Neural cell (in vitro differentiated cells): Measurements from ENCODE around the gene CLDN6. TPM values are rescaled to one million over a fixed set of nuclear protein-coding genes. Genes with fewer than 3 reads are reported as not detected.

ENCODE experiments used
- H2AFZ ChIP-seq: fragments of 200-600, 300-800 bp; sonication (generic), shearing (Covaris generic); 2 replicates; pipeline ENCODE4 v1.6.0; 2014; ENCODE audit warnings: low read depth, mild to moderate bottlenecking, antibody characterized with exemption, low read length, moderate library complexity
- H3F3A ChIP-seq: fragments of 200-600 bp; shearing (Covaris generic); 2 replicates; pipeline ENCODE4 v1.6.1; 2016; ENCODE audit warnings: mild to moderate bottlenecking, moderate library complexity, mixed read lengths, antibody characterized with exemption, low read length; ENCODE audit not compliant: insufficient read depth, poor library complexity, severe bottlenecking
- H3K27ac ChIP-seq: fragments of 200-600, 300-800 bp; sonication (generic), shearing (Covaris generic); 2 replicates; pipeline ENCODE4 v1.5.1; 2014; ENCODE audit warnings: mild to moderate bottlenecking, low read length, moderate library complexity
- H3K27me3 ChIP-seq: fragments of 300-800, 200-600 bp; sonication (generic), shearing (Covaris generic); 2 replicates; pipeline ENCODE4 v1.6.0; 2014; ENCODE audit warnings: mild to moderate bottlenecking, low read depth, low read length, moderate library complexity; ENCODE audit not compliant: insufficient read depth
- H3K36me3 ChIP-seq: fragments of 300-800, 200-600 bp; sonication (generic), shearing (Covaris generic); 2 replicates; pipeline ENCODE4 v1.5.1; 2014; ENCODE audit warnings: mild to moderate bottlenecking, antibody characterized with exemption, low read length, moderate library complexity; ENCODE audit not compliant: insufficient read depth
- H3K4me2 ChIP-seq: fragments of 300-800, 200-600 bp; sonication (generic), shearing (Covaris generic); 2 replicates; pipeline ENCODE4 v1.6.0; 2014; ENCODE audit warnings: mild to moderate bottlenecking, low read length
- H3K4me3 ChIP-seq: fragments of 300-800, 200-600 bp; sonication (generic), shearing (Covaris generic); 2 replicates; pipeline ENCODE4 v1.5.1; 2014; ENCODE audit warnings: mild to moderate bottlenecking, low read length, moderate library complexity
- H3K79me2 ChIP-seq: fragments of 200-600 bp; shearing (Covaris generic); replicated peaks from 2 replicates; pipeline ENCODE4 v1.6.0; 2014; ENCODE audit warnings: mild to moderate bottlenecking, low read length, moderate library complexity; ENCODE audit not compliant: insufficient read depth
- H3K9ac ChIP-seq: fragments of 300-800, 200-600 bp; sonication (generic), shearing (Covaris generic); 2 replicates; pipeline ENCODE4 v1.6.1; 2016; ENCODE audit warnings: mild to moderate bottlenecking, low read length, mixed read lengths
- H3K9me2 ChIP-seq: fragments of 200-600 bp; shearing (Covaris generic); 2 replicates; pipeline ENCODE4 v1.6.1; 2016; ENCODE audit warnings: mild to moderate bottlenecking, low read length, mixed read lengths; ENCODE audit not compliant: insufficient read depth
- H3K9me3 ChIP-seq: fragments of 200-600, 300-800 bp; sonication (generic), shearing (Covaris generic); 2 replicates; pipeline ENCODE4 v1.6.1; 2016; ENCODE audit warnings: mild to moderate bottlenecking, mixed run types, low read length, moderate library complexity, mixed read lengths
- H4K20me1 ChIP-seq: fragments of 200-600 bp; shearing (Covaris generic); 2 replicates; pipeline ENCODE4 v1.6.1; 2016; ENCODE audit warnings: mild to moderate bottlenecking, mixed run types; ENCODE audit not compliant: insufficient read depth
- EP300 ChIP-seq: fragments of 450-650 bp; conservative IDR thresholded peaks from 2 replicates; pipeline ENCODE4 v1.6.1; 2014; ENCODE audit warnings: antibody characterized with exemption, mild to moderate bottlenecking, moderate library complexity; ENCODE audit not compliant: poor library complexity, severe bottlenecking
- EZH2 ChIP-seq: fragments of 200-600, 300-800 bp; shearing (Covaris generic), sonication (generic); IDR thresholded peaks from 2 replicates; pipeline ENCODE4 v1.6.1; 2014; ENCODE audit warnings: antibody characterized with exemption, low read length, borderline replicate concordance, mild to moderate bottlenecking; ENCODE audit not compliant: insufficient read depth, poor library complexity, severe bottlenecking
- MXI1 ChIP-seq: fragments of 450-650 bp; conservative IDR thresholded peaks from 2 replicates; pipeline ENCODE4 v1.6.1; 2014; ENCODE audit warnings: antibody characterized with exemption, mild to moderate bottlenecking; ENCODE audit not compliant: poor library complexity, severe bottlenecking
- POLR2AphosphoS5 ChIP-seq: IDR thresholded peaks from 2 replicates; pipeline ENCODE4 v1.6.1; 2012
- RAD21 ChIP-seq: fragments of 450-650 bp; conservative IDR thresholded peaks from 2 replicates; pipeline ENCODE4 v1.6.1; 2014; ENCODE audit warnings: antibody characterized with exemption, mild to moderate bottlenecking, moderate library complexity
- REST ChIP-seq: IDR thresholded peaks from 2 replicates; pipeline ENCODE4 v1.6.1; 2012; ENCODE audit warnings: borderline replicate concordance
- SMC3 ChIP-seq: fragments of 450-650 bp; conservative IDR thresholded peaks from 2 replicates; pipeline ENCODE4 v1.6.1; 2014; ENCODE audit warnings: antibody characterized with exemption, mild to moderate bottlenecking, moderate library complexity; ENCODE audit not compliant: poor library complexity
- TAF1 ChIP-seq: IDR thresholded peaks from 2 replicates; pipeline ENCODE4 v1.6.1; 2012; ENCODE audit warnings: low read depth
- polyA plus RNA-seq: library from polyadenylated mRNA; depleted of rRNA; stranded (reverse); fragments of >200 nt; gene quantifications from 2 replicates; pipeline ENCODE4 v1.2.3, GENCODE V29; 2014
- TF ChIP-seq, protein P1 (sequence below): fragments of 450-650 bp; IDR thresholded peaks from 2 replicates; pipeline ENCODE4 v1.5.1; 2014; ENCODE audit warnings: antibody characterized with exemption, mild to moderate bottlenecking, moderate library complexity; ENCODE audit not compliant: poor library complexity, severe bottlenecking

Gene CLDN6
- polyA plus RNA-seq, 1 donor from 2014 or later: not detected

DNA sequence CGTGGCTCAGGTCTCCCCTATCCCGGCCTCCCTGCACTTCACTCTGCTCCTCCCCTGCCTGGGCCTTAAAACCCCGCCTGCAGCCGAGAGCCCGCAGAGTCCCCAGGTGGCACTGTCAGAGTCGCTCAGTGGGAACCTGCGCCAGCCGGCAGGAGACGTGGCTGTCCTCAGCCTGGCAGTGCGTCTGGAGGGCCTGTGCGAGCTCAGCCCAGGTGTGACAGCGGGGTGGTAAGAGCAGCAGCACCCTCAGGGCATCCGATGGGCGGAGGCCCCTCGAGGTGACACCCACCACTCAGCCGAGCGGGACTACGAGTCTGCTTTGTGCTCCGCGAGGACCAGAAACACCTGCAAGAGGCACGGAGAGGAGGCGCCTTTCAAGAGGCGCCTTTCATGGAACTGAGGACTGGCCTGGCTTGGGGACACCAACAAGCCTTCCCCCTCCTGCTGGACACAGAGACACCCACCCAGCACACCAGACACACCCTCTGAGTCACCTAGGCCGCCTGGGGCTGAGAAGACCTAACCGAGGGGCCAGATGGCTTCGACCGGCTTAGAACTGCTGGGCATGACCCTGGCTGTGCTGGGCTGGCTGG lies 5.1 kb downstream of the CLDN6 start, which contains the start of gene CLDN9:
CLDN9 (plus strand) TSS at position 96 of the 593 bp plus-strand sequence; CDS start at position 536, 440 bp downstream.
- Histone ChIP-seq H3K9me2 (no peaks in the 10 kb centered on the region), H3K4me2 (no peak within 1 kb of the TSS), H3K36me3 (no peaks in the 10 kb centered on the region), H3K4me3 (no peak within 1 kb of the TSS), H3K27me3 (peaks cover 52% of the 10 kb centered on the region), H3K9ac (no peak within 1 kb of the TSS), H4K20me1 (no peaks in the 10 kb centered on the region), H3K79me2 (no peaks in the 10 kb centered on the region), H3K27ac (no peak within 1 kb of the TSS), H3F3A (no peaks in the 10 kb centered on the region), H2AFZ (no peak within 1 kb of the TSS), H3K9me3 (no peaks in the 10 kb centered on the region)
- TF ChIP-seq TAF1 (no peak), POLR2AphosphoS5 (no peak), MXI1 (no peak), SMC3 (no peak), EP300 (no peak), EZH2 (no peak)
- TF ChIP-seq, protein P1, sequence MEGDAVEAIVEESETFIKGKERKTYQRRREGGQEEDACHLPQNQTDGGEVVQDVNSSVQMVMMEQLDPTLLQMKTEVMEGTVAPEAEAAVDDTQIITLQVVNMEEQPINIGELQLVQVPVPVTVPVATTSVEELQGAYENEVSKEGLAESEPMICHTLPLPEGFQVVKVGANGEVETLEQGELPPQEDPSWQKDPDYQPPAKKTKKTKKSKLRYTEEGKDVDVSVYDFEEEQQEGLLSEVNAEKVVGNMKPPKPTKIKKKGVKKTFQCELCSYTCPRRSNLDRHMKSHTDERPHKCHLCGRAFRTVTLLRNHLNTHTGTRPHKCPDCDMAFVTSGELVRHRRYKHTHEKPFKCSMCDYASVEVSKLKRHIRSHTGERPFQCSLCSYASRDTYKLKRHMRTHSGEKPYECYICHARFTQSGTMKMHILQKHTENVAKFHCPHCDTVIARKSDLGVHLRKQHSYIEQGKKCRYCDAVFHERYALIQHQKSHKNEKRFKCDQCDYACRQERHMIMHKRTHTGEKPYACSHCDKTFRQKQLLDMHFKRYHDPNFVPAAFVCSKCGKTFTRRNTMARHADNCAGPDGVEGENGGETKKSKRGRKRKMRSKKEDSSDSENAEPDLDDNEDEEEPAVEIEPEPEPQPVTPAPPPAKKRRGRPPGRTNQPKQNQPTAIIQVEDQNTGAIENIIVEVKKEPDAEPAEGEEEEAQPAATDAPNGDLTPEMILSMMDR: no peak

- Histone ChIP-seq H3K9me3 (no peaks in the 10 kb centered on the region), H3K36me3 (no peaks in the 10 kb centered on the region), H3K79me2 (no peaks in the 10 kb centered on the region), H3K9me2 (no peaks in the 10 kb centered on the region), H3K27ac (no peak overlapping the region), H3K4me2 (no peak overlapping the region), H3K4me3 (no peak overlapping the region), H3K9ac (no peak overlapping the region), H3K27me3 (peaks cover 52% of the 10 kb centered on the region), H4K20me1 (no peaks in the 10 kb centered on the region), H3F3A (no peaks in the 10 kb centered on the region), H2AFZ (no peak overlapping the region)
- TF ChIP-seq SMC3 (no peak), REST (no peak), RAD21 (no peak), EP300 (no peak), TAF1 (no peak), MXI1 (no peak), POLR2AphosphoS5 (no peak)
Observed at GRCh38 chr16:3012246-3012645, 5.7 kb downstream of the CLDN6 start.
